Putamen (tissue), 1 donor: ENCODE measurements around the gene GDF15.
A peak's percentile ranks its signal among the peaks of the same experiment; 100 is the strongest.
"Not testable (repeated sequence)": the region's sequence is repeated elsewhere in the genome, so short reads cannot be mapped to it uniquely, and the experiment has no call there.

Source experiments
- DNase-seq: peaks from one replicate; pipeline ENCODE4 v3.0.0-alpha.2; 2016; ENCODE audit warnings: low spot score

GDF15 gene

DNA sequence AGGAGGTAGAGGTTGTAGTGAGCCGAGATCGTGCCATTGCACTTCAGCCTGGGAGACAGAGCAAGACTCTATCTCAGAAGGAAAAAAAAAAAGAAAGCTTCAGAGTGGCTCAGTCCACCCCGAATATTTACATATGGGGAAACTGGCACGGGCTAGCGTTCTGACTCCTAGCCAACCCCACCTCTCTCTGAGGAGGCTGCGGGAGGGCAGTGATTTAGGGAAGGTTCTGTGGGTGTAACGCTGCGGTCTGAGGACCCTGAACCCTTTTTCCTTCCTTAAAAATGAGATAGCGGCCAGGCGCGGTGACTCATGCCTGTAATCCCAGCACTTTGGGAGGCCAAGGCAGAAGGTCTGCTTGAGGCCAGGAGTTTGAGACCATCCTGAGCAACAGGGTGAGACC, 6.5 kb downstream of the GDF15 start:
- DNase-seq = no peak

DNA sequence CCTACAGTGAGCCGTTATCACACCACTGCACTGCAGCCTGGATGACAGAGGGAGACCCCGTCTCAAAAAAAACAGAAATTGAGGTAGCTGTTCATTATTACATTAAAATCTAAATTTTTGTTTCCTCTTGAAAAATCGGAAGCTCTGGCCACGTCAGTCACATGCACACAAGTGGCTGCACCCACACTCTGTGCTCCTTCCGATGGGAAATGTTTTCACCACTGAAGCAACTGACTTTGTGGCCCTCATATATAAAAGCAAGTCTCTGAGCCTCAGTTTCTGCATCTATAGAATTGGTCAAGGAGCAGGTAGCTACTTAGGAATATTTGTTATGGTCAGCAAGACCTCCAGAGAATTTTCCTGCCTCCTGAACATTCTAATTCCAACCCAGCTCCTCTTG, 7.0 kb downstream of the GDF15 start:
- no peak for DNase-seq

DNA sequence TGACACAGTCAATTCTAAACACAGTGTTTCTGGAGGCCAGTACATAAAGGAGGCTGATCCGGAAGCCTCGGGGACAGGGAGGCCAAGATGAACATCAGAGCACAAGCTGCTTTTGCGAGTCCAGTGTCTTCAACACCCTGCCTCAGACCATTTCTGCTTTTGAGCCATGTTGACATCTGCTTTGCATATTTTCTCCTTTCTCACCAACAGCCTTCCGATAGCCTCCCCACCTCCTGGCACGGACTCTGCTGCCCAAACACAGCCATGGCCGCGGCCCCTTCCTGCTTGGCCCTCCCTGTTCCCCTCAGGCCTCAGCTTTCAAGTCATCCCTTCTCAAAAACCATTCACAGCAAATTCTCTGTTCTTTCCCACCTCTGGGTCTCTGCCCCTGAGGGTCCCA, 7.9 kb downstream of the GDF15 start:
- no peak for DNase-seq

DNA sequence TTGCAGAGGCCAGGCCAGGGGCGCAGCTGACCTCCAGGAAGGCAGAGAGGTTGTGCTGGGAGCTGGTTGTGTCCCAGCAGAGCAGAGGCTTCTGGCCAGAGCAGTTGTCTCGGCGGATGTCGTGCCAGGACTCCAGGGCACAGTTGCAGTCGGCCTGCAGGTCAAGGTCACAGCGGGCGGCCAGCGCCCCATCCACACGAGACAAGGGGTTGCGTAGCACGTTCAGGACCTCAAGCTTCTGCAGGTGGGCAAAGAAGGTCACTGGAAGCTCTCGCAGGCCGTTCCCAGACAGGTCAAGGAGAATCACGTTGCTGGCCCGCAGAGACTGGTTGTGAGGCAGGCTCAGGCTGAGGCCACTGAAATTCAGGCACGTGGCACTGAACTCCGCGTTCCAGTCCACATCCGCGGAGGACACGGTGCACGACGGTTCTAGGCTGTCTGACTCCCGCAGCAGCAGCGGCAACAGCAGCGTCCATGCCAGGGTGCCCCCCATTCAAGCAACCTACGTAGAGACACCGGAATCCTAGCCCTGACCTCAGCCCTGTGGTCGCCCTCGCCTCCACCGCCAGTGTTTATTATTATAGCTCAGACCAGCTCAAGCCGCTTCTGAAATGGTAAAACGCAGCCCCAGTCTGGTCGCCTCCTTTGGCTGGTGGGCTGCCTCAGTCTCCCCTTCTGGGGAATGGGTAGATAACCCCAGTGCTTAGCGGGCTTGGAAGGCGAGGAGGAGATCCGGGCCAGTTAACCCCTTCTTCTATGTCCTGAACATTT, 10.7 kb downstream of the GDF15 start:
- DNase-seq = no peak

DNA sequence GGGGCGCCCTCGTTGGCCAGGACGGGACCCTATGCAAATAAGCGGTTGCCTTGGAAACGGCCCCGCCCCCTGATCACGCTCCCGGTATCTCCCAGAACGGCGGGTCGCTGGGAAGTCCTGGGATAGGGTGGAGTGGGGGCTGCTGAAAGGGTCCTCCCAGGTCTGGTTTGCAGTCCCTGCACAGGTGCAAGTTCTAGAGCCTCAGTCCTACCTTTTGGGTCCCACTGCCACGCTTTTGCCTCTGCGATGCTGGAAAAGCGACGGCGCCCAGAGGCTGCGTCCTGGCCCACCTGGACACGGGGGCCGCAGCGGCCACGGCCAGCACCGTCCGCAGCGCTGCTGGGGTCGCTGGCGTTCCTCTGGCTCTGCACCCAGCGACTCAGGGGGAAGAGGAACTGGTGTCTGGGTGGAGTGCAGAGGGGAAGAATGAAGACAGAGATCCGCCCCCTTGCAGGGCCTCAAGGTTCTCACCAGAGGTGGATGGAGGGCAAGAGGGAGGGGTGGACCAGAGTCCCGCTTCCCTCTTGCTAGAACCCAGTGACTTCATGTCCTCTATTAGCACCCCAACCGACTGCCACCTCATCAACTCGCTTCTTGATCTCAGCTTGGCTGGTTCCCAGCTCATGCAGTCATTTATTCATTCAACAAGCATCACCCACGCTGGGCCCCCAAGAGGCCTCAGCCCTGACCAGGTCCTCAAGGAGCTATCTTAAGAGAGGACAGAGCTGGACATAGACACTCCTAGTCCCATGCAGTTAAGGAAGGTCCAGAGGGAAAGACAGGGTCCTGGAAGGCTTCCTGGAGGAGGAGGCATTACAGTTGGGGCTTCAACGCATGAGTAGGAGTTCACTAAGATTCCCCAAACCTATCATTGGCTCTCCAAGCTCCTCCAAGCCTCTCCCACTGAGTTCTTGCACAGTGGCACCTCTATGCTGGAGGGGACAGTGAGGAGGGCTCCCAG, 11.6 kb downstream of the GDF15 start, which contains the start of gene LRRC25:
TSS of gene LRRC25 (minus strand) at position 381 of the 961 bp plus-strand sequence. CDS start 659 bp downstream, outside the sequence.
- DNase-seq = no peak

DNA sequence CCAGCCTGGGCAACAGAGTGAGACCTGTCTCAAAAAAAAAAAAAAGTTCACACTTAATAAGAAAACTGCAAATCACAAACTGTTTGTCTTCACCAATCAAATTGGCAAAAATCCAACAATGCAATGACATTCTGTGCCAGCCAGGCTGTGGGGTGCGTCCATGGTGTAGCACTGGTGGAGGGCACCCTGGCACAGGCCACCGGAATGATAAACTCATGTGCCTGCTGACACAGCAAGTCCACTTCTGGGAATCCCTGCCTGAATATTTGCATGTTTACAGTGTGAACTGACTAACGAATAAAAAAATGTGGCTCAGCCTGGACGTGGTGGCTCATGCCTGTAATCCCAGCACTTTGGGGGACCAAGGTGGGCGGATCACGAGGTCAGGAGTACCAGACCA, 13.1 kb downstream of the GDF15 start:
- DNase-seq = no peak

DNA sequence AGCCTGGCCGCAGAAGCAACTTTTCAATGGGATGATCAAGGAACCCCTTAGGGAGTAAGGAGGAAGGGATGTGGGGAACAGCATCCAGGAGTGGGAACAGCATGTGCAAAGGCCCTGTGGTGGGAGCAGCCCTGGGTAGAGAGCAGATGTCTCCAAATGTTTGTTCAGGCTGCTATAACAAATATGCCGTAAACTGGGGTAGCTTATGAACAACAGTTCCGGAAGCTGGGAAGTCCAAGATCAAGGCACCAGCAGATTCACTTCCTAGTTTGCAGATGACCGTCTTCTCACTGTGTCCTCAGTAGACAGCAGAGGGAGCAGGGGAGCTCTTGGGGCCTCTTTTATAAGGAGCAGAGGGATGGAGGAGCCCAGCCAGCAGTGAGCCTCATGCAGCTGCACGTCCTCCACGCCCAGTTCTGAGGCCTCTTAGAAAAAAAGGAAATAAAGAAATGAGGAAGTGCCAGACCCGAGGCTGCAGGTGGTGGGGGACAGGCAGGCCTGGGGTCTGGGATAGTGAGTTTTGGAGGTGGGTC, 15.7 kb downstream of the GDF15 start:
- DNase-seq = no peak

DNA sequence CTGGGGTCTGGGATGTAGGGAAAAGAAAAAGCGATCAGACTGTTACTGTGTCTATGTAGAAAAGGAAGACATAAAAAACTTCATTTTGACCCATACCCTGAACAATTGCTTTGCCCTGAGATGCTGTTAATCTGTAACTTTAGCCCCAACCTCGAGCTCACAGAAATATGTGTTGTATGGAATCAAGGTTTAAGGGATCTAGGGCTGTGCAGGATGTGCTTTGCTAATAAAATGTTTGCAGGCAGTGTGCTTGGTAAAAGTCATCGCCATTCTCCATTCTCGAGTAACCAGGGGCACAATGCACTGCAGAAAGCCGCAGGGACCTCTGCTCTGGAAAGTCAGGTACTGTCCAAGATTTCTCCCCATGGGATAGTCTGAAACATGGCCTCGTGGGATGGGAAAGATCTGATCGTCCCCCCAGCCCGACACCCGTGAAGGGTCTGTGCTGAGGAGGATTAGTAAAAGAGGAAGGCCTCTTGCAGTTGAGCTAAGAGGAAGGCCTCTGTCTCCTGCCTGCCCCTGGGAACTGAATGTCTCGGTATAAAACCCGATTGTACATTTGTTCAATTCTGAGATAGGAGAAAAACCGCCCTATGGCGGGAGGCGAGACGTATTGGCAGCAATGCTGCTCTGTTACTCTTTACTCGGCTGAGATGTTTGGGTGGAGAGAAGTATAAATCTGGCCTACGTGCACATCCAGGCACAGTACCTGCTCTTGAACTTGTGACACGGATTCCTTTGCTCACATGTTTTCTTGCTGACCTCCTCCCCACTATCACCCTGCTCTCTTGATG, 16.7 kb downstream of the GDF15 start:
- not testable (repeated sequence) for DNase-seq

DNA sequence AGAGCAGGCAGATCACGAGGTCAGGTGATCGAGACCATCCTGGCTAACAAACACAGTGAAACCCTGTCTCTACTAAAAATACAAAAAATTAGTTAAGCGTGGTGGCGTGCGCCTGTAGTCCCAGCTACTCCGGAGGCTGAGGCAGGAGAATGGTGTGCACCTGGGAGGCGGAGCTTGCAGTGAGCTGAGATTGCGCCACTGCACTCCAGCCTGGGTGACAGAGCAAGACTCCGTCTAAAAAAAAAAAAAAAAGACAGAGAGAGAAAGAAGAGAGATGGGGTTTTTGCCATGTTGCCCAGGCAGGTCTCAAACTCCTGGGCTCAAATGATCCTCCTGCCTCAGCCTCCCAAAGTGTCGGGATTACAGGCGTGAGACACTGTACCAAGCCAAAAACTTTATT, 19.8 kb downstream of the GDF15 start:
- DNase-seq = not testable (repeated sequence)

DNA sequence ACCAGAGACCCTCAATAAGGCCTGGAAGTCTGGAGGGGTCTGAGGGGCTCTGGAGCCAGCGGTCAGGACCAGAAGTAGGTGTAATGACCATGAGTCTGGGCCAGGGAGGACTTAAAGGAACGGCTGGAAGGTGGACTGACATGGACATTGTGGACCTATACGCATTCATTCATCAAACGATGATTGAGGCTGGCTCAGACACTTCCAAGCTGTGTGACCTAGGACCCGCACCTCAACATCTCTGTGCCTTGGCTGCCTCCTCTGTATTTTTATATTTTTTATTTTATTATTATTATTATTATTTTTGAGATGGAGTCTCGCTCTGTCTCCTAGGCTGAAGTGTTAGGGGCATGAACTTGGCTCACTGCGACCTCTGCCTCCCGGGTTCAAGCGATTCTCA, 20.8 kb downstream of the GDF15 start:
- DNase-seq = no peak

DNA sequence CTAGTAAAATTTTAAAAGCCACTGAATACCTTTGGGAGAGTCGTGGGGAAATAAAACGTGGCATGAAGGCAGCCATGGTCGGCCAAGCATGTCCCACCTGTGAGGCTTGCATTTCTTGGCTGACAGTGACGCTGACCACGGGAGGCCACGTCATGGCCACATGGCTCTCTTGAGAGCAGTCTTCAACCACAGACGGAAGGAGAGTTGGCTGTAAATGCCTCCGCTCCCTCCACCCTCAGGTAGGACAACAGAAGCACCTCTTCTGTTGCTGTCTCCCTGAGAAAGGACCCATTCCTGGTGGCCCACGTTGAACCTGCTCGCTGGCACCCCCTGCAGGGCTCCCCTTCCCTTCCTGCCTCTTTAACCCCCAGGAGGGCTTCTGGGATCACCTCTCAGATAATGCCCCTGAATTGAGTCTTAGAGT, 22.1 kb downstream of the GDF15 start:
- DNase-seq = no peak

DNA sequence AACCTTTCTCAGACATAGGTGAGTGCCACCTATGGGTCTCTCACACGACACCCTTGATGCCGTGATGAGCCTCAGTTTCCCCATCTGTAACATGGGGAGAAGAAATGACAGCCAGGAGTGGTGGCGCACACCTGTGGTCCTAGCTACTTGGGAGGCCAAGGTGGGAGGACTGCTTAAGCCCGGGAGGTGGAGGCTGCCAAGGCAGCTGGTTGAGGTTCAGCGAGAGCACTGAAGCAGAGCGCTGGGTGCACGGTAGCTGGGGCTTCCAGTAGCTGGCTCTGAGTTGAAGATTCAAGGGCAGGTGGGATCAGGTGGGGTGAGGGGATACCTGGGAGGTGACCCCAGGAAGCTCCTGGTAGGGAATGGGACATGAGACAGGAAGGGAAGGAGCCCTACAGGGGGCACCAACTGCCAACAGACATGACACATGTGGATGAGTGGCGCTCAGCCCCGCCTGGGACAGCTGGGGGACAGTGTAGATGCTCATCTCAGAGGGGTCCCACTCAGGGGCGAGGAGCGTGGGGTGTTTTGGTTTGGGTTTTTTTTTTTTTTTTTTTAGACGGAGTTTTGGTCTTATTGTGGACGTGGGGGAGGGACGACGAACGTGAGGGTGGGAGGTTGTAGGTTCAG, 26.8 kb downstream of the GDF15 start:
- DNase-seq = no peak

DNA sequence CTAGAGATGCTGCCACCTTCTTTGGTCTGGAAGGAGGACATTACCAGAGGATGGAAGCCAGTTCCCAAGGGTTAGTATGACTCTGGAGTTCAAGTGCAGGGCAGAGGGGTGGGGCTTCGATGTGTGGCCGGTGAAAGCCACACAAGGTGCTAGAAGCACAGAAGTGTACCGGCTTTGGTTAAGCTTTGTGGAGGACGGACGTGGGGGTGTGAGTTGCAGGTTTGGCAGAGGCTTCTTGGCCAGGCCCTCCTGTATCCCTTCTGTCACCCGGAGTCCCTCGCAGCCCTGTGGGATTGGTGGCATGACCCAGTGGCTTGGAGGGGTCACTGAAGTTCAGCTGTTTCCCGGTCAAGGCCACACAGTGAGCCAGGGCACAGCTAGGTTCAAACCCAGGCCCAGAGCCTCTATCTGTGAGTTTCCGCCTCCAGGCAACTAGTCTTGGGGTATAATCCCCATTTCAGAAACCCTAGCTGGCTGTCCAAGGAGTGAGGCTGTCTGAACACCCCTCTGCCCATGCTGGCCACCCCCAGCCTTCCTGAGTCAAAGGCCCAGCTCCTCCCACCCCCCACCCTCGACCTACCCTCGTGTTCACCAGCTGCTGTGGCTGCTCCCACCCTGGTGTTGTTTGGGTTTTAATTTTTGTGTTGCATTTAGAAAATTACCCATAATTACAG, 28.7 kb downstream of the GDF15 start:
- no peak for DNase-seq

DNA sequence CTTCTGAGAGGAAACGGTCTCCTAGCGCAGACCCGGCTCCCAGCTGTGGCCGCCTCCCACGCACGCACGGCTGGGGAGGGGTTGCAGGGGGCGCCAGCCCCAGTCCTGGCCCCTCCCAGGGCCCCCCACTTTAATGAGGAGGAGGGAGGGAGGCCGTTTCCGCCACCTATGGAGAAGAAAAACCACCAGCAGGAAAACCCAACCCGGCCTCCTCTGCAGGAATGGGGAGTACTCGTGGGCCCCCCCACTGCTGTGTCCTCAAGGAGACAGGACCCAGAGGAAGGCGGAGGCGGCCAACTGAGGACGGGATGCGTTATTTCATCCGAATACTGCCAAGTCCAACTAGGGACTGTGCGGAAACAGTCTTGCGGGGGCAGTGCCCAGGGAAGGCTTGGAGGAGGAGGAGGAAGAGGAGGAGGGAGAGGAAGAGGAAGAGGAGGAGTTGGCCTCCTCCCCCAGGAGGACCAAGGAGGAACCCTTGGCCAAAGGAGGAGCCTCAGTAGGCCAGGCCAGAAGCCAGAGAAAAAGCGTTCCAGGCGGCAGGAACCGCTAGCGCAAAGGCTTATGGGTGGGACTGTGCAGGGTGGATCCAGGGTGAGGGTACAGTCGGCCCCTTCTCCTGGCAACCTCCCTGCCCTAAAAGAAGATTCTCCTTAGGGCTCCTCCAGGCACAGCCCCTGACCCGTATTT, 29.4 kb downstream of the GDF15 start:
- no peak for DNase-seq

DNA sequence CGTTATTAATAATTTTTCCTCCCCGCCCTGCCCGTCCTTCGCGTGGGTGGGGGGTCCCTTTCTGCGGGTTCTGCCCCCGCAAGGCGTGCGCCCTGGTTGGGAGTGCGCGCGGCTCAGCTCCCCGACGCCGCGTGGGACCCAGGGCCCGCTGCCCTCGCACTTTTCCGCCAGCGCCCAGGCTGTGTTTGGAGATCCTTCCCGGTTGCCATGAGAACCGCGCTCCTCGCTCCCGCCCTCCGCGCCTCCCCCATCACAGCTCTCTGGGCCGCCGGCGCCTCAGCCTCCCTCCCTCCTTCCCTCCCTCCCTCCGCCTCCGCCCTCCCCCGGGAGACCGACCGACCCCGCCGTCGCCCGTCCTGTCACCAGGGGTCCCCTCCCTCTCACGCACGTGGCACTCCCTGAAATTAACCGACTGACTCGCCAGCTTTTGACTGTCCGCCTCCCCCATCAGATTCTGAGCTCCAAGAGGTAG, 30.9 kb downstream of the GDF15 start:
- peak; percentile 79 for DNase-seq

DNA sequence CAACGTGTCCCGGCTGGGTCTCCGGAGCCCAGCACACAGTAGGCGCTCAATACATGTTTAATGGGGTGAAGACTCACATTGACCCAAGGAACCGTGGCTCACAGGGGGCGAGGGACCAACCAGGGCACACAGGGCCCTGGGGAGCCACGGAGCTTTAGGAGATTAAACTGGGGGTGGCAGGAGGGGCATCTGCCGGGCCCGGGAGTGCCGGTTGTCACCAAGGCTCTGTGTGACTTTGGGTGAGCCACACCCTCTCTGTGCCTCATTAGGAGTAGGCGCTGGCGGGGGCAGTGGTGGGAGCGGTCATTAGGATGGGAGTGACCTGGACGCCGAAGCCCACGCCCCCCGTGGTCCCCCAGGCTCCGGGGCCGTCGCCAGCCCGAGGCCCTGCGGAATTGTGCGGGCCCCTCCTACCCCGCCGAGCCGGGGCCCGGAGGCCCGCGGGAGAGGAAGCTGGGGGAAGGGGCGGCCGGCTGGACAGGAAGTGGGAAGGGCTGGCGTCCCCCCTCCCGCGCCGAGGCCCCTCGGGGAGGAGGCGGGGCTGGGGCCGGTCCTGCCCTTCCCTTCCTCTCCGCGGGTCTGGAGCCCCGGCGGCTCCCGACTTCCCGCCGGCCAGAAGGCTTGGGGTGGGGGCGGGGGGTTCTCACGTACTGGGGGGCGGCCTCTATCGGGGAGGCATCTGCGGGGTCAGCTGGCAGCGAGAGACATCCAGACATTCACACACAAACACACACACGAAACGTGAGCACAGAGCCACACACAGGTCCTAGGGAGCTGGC, 31.5 kb downstream of the GDF15 start:
- no peak for DNase-seq

DNA sequence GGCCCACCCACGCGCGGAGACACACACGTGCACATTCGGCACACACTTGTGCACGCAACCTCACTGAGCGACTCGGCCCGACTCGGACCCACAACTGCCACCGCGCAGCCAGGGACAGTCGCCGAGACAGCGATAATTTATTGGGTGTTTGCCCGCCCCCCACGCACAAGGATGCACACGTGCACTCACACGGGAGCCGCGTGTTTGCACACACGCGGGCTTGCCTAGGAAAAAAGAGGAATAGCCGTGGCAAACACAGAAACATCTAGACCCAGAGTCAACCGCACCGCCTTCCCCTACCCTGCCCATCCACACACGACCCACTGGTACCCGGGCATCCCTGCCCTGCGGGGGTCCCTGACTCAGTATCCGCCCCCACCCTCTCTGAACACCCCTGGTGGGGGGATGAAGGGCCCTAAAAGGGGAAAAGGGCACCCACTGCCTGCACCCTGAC, 32.1 kb downstream of the GDF15 start:
- DNase-seq = no peak

DNA sequence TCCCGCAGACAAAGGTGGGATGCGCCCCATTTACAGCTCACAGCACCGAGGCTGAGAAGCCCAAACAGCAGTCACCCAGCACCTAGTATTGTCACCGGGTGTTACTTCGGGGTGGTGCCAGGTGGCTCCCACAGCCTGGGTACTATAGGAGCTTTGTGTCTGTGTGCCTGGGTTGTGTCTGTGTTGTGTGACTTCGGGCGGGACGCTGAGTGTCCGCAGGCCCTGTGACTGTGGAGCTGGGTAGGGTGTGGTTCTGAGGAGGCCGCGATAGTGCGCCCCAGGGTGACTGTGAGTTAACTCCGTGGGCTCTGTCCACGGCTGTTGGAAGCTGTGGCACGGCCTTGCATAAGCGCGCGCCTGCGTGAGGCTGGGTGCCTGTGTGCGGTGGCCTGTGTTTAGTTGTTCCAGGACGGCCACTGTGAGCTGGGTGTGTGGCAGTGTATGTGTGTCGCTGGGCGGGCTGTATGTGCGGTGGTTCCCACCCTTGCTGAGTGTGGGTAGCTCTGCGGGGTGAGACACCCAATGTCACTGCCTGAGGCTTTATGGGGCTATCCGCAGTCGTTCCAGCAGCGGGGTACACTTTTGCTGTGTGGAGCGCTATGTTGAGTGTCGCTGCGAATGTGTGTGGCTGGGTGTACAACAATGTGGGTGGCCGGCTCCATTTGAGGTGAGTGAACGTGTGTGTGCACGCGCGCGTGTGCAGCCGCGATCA, 32.7 kb downstream of the GDF15 start:
- DNase-seq = no peak
